ENCODE data around the gene RIIAD1.
A peak's percentile ranks its signal among the peaks of the same experiment; 100 is the strongest.

The RIIAD1 gene

GRCh38 chr1:151711044-151711800, 10.1 kb upstream of the RIIAD1 start:
- H3K27me3 ChIP-seq (replicated peaks; ENCODE audit: control insufficient read depth, insufficient read depth, low read length): peaks cover 65% of the 10 kb centered on the region
- DNase-seq (ENCODE audit: low read depth): no peak
- H3K4me1 ChIP-seq (ENCODE audit: control insufficient read depth, insufficient read depth, low read length): no peaks in the 10 kb centered on the region
- no peaks in the 10 kb centered on the region for H3K36me3 ChIP-seq (ENCODE audit: control insufficient read depth, insufficient read depth, low read length, severe bottlenecking)
- no peak overlapping the region for H3K9ac ChIP-seq (ENCODE audit: low read length)
- no peaks in the 10 kb centered on the region for H3K9me3 ChIP-seq (ENCODE audit: control insufficient read depth, low read length)
- no peak overlapping the region for H3K4me3 ChIP-seq (ENCODE audit: low read length)

GRCh38 chr1:151711951-151712350, 9.4 kb upstream of the RIIAD1 start:
- no peaks in the 10 kb centered on the region for H3K9me3 ChIP-seq (ENCODE audit: control insufficient read depth, low read length)
- no peaks in the 10 kb centered on the region for H3K36me3 ChIP-seq (ENCODE audit: control insufficient read depth, insufficient read depth, low read length, severe bottlenecking)
- H3K4me3 ChIP-seq (ENCODE audit: low read length): no peak overlapping the region
- H3K9ac ChIP-seq (ENCODE audit: low read length): no peak overlapping the region
- no peaks in the 10 kb centered on the region for H3K4me1 ChIP-seq (ENCODE audit: control insufficient read depth, insufficient read depth, low read length)
- DNase-seq (ENCODE audit: low read depth): no peak
- peaks cover 70% of the 10 kb centered on the region for H3K27me3 ChIP-seq (replicated peaks; ENCODE audit: control insufficient read depth, insufficient read depth, low read length)

- Histone ChIP-seq H3K4me3 (ENCODE audit: low read length) (no peak overlapping the region), H3K27me3 (replicated peaks; ENCODE audit: control insufficient read depth, insufficient read depth, low read length) (peaks cover 80% of the 10 kb centered on the region), H3K4me1 (ENCODE audit: control insufficient read depth, insufficient read depth, low read length) (peaks cover 4% of the 10 kb centered on the region), H3K9me3 (ENCODE audit: control insufficient read depth, low read length) (no peaks in the 10 kb centered on the region), H3K9ac (ENCODE audit: low read length) (no peak overlapping the region), H3K36me3 (ENCODE audit: control insufficient read depth, insufficient read depth, low read length, severe bottlenecking) (no peaks in the 10 kb centered on the region)
- no peak for DNase-seq (ENCODE audit: low read depth)
Observed at GRCh38 chr1:151713044-151713443, 8.3 kb upstream of the RIIAD1 start.

GRCh38 chr1:151713874-151714273, 7.4 kb upstream of the RIIAD1 start:
- no peak overlapping the region for H3K4me3 ChIP-seq (ENCODE audit: low read length)
- H3K36me3 ChIP-seq (ENCODE audit: control insufficient read depth, insufficient read depth, low read length, severe bottlenecking): no peaks in the 10 kb centered on the region
- H3K9me3 ChIP-seq (ENCODE audit: control insufficient read depth, low read length): no peaks in the 10 kb centered on the region
- H3K27me3 ChIP-seq (replicated peaks; ENCODE audit: control insufficient read depth, insufficient read depth, low read length): peaks cover 84% of the 10 kb centered on the region
- peaks cover 7% of the 10 kb centered on the region for H3K4me1 ChIP-seq (ENCODE audit: control insufficient read depth, insufficient read depth, low read length)
- no peak for DNase-seq (ENCODE audit: low read depth)
- H3K9ac ChIP-seq (ENCODE audit: low read length): no peak overlapping the region

GRCh38 chr1:151714820-151715725, 6.2 kb upstream of the RIIAD1 start:
- H3K36me3 ChIP-seq (ENCODE audit: control insufficient read depth, insufficient read depth, low read length, severe bottlenecking): no peaks in the 10 kb centered on the region
- DNase-seq (ENCODE audit: low read depth): no peak
- H3K9me3 ChIP-seq (ENCODE audit: control insufficient read depth, low read length): no peaks in the 10 kb centered on the region
- H3K27me3 ChIP-seq (replicated peaks; ENCODE audit: control insufficient read depth, insufficient read depth, low read length): peaks cover 81% of the 10 kb centered on the region
- H3K9ac ChIP-seq (ENCODE audit: low read length): no peak overlapping the region
- H3K4me3 ChIP-seq (ENCODE audit: low read length): no peak overlapping the region
- peaks cover 7% of the 10 kb centered on the region for H3K4me1 ChIP-seq (ENCODE audit: control insufficient read depth, insufficient read depth, low read length)

- H3K4me1 ChIP-seq (ENCODE audit: control insufficient read depth, insufficient read depth, low read length): peaks cover 13% of the 10 kb centered on the region
- no peak overlapping the region for H3K9ac ChIP-seq (ENCODE audit: low read length)
- peaks cover 75% of the 10 kb centered on the region for H3K27me3 ChIP-seq (replicated peaks; ENCODE audit: control insufficient read depth, insufficient read depth, low read length)
- H3K9me3 ChIP-seq (ENCODE audit: control insufficient read depth, low read length): no peaks in the 10 kb centered on the region
- no peak for DNase-seq (ENCODE audit: low read depth)
- H3K4me3 ChIP-seq (ENCODE audit: low read length): no peak overlapping the region
- H3K36me3 ChIP-seq (ENCODE audit: control insufficient read depth, insufficient read depth, low read length, severe bottlenecking): no peaks in the 10 kb centered on the region
Observed at GRCh38 chr1:151715726-151716404, 5.5 kb upstream of the RIIAD1 start.

- DNase-seq (ENCODE audit: low read depth): no peak
- Histone ChIP-seq H3K27me3 (replicated peaks; ENCODE audit: control insufficient read depth, insufficient read depth, low read length) (peaks cover 71% of the 10 kb centered on the region), H3K4me3 (ENCODE audit: low read length) (no peak overlapping the region), H3K4me1 (ENCODE audit: control insufficient read depth, insufficient read depth, low read length) (peaks cover 16% of the 10 kb centered on the region), H3K36me3 (ENCODE audit: control insufficient read depth, insufficient read depth, low read length, severe bottlenecking) (no peaks in the 10 kb centered on the region), H3K9ac (ENCODE audit: low read length) (no peak overlapping the region), H3K9me3 (ENCODE audit: control insufficient read depth, low read length) (no peaks in the 10 kb centered on the region)
Observed at GRCh38 chr1:151716405-151716762, 4.9 kb upstream of the RIIAD1 start.

GRCh38 chr1:151716771-151717631, 4.3 kb upstream of the RIIAD1 start, which contains the start of gene CELF3:
Gene CELF3, minus strand, starts transcription at chr1:151716803. Its CDS starts 783 bp downstream, at chr1:151716020.
- H3K4me1 ChIP-seq (ENCODE audit: control insufficient read depth, insufficient read depth, low read length): peaks cover 19% of the 10 kb centered on the region
- H3K27me3 ChIP-seq (replicated peaks; ENCODE audit: control insufficient read depth, insufficient read depth, low read length): peaks cover 67% of the 10 kb centered on the region
- H3K4me3 ChIP-seq (ENCODE audit: low read length): no peak within 1 kb of the TSS
- DNase-seq (ENCODE audit: low read depth): peak; percentile 31
- H3K36me3 ChIP-seq (ENCODE audit: control insufficient read depth, insufficient read depth, low read length, severe bottlenecking): no peaks in the 10 kb centered on the region
- no peaks in the 10 kb centered on the region for H3K9me3 ChIP-seq (ENCODE audit: control insufficient read depth, low read length)
- no peak within 1 kb of the TSS for H3K9ac ChIP-seq (ENCODE audit: low read length)

- no peaks in the 10 kb centered on the region for H3K36me3 ChIP-seq (ENCODE audit: control insufficient read depth, insufficient read depth, low read length, severe bottlenecking)
- peak; percentile 11 for DNase-seq (ENCODE audit: low read depth)
- H3K9me3 ChIP-seq (ENCODE audit: control insufficient read depth, low read length): no peaks in the 10 kb centered on the region
- H3K4me1 ChIP-seq (ENCODE audit: control insufficient read depth, insufficient read depth, low read length): peaks cover 19% of the 10 kb centered on the region
- H3K9ac ChIP-seq (ENCODE audit: low read length): no peak overlapping the region
- H3K27me3 ChIP-seq (replicated peaks; ENCODE audit: control insufficient read depth, insufficient read depth, low read length): peaks cover 67% of the 10 kb centered on the region
- H3K4me3 ChIP-seq (ENCODE audit: low read length): no peak overlapping the region
Observed at GRCh38 chr1:151718011-151718431, 3.3 kb upstream of the RIIAD1 start.

GRCh38 chr1:151718666-151719065, 2.7 kb upstream of the RIIAD1 start:
- Histone ChIP-seq H3K4me3 (ENCODE audit: low read length) (no peak overlapping the region), H3K36me3 (ENCODE audit: control insufficient read depth, insufficient read depth, low read length, severe bottlenecking) (no peaks in the 10 kb centered on the region), H3K4me1 (ENCODE audit: control insufficient read depth, insufficient read depth, low read length) (peaks cover 19% of the 10 kb centered on the region), H3K9me3 (ENCODE audit: control insufficient read depth, low read length) (no peaks in the 10 kb centered on the region), H3K27me3 (replicated peaks; ENCODE audit: control insufficient read depth, insufficient read depth, low read length) (peaks cover 61% of the 10 kb centered on the region), H3K9ac (ENCODE audit: low read length) (no peak overlapping the region)
- no peak for DNase-seq (ENCODE audit: low read depth)

All from adipocyte (in vitro differentiated cells).